Measurements from ENCODE around the gene SLC27A6. TPM values are rescaled to one million over a fixed set of nuclear protein-coding genes. Genes with fewer than 3 reads are reported as not detected.

The SLC27A6 gene
- polyA plus RNA-seq, 1 of the 3 experiments (the other 2 are of a cell fraction), result 0.12 TPM

DNA sequence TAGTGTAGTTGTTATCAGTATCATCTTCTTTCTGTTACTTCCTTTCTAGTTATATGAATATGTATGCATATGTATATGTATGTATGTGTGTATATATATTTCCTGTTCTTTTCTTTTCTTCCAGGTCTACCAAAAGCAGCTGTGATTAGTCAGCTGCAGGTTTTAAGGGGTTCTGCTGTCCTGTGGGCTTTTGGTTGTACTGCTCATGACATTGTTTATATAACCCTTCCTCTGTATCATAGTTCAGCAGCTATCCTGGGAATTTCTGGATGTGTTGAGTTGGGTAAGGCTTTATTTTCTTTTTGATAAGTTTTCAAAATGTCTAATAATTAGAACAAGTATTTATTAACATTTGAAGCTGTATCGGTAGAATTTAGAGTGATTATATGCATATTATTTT, 23.2 kb downstream of the SLC27A6 start:
- CTCF ChIA-PET, result no interaction called here
- 80% methylated on average over 1 of the region's 1 CpG for WGBS (ENCODE audit: low lambda C conversion rate)

More for the DNA sequence above, 23.2 kb downstream of the SLC27A6 start:
- Histone ChIP-seq H3K27ac (ENCODE audit: low read depth in 2 of 2, low read length in 1 of 2) (no peak overlapping the region), H3K79me2 (ENCODE audit: insufficient read depth) (no peaks in the 10 kb centered on the region), H2AFZ (ENCODE audit: low read depth) (no peak overlapping the region), H3K4me3 (ENCODE audit: low read depth in 2 of 2, low read length in 1 of 2) (no peak overlapping the region), H3K9me2 (no peaks in the 10 kb centered on the region), H3K36me3 (replicated peaks in 1 of 2; ENCODE audit: control insufficient read depth in 1 of 2, insufficient read depth in 2 of 2, low read length in 1 of 2) (no peaks in the 10 kb centered on the region), H3K9me3 (no peaks in the 10 kb centered on the region), H4K20me1 (ENCODE audit: insufficient read depth) (no peaks in the 10 kb centered on the region), H3K4me2 (no peak overlapping the region), H3F3A (replicated peaks; ENCODE audit: insufficient read depth) (no peaks in the 10 kb centered on the region), H3K27me3 (ENCODE audit: insufficient read depth) (no peaks in the 10 kb centered on the region), H3K4me1 (ENCODE audit: control insufficient read depth in 1 of 2, insufficient read depth in 2 of 2, low read depth in 1 of 2, low read length in 1 of 2) (no peaks in the 10 kb centered on the region; a peak in 1 of 4 replicates), H3K9ac (no peak overlapping the region)
- POLR2A ChIA-PET, result no interaction called here
- DNase-seq, result no peak
- TF ChIP-seq, protein P1, sequence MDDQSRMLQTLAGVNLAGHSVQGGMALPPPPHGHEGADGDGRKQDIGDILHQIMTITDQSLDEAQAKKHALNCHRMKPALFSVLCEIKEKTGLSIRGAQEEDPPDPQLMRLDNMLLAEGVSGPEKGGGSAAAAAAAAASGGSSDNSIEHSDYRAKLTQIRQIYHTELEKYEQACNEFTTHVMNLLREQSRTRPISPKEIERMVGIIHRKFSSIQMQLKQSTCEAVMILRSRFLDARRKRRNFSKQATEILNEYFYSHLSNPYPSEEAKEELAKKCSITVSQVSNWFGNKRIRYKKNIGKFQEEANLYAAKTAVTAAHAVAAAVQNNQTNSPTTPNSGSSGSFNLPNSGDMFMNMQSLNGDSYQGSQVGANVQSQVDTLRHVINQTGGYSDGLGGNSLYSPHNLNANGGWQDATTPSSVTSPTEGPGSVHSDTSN (IDR thresholded peaks at IDR 0.05), result no peak
- TF ChIP-seq RAD21 (IDR thresholded peaks at IDR 0.05; ENCODE audit: low read length), result no peak
- TF ChIP-seq GATA2 (CRISPR knock-in tag; IDR thresholded peaks at IDR 0.05), result no peak
- TF ChIP-seq RFX5 (IDR thresholded peaks at IDR 0.05; ENCODE audit: low read length), result no peak
- no peak for TF ChIP-seq POLR2AphosphoS5 (IDR thresholded peaks at IDR 0.05; ENCODE audit: low read depth, low read length)
- TF ChIP-seq JUND (IDR thresholded peaks at IDR 0.05), result no peak
- TF ChIP-seq, protein P2, sequence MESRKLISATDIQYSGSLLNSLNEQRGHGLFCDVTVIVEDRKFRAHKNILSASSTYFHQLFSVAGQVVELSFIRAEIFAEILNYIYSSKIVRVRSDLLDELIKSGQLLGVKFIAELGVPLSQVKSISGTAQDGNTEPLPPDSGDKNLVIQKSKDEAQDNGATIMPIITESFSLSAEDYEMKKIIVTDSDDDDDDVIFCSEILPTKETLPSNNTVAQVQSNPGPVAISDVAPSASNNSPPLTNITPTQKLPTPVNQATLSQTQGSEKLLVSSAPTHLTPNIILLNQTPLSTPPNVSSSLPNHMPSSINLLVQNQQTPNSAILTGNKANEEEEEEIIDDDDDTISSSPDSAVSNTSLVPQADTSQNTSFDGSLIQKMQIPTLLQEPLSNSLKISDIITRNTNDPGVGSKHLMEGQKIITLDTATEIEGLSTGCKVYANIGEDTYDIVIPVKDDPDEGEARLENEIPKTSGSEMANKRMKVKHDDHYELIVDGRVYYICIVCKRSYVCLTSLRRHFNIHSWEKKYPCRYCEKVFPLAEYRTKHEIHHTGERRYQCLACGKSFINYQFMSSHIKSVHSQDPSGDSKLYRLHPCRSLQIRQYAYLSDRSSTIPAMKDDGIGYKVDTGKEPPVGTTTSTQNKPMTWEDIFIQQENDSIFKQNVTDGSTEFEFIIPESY (IDR thresholded peaks at IDR 0.05; ENCODE audit: borderline replicate concordance, low read depth), result no peak
- TF ChIP-seq RXRA (IDR thresholded peaks at IDR 0.05; ENCODE audit: borderline replicate concordance, low read depth), result no peak
- TF ChIP-seq EP300 (IDR thresholded peaks at IDR 0.05; ENCODE audit: borderline replicate concordance in 1 of 2, low read depth in 1 of 2, low read length in 1 of 2), result no peak
- TF ChIP-seq, protein P3, sequence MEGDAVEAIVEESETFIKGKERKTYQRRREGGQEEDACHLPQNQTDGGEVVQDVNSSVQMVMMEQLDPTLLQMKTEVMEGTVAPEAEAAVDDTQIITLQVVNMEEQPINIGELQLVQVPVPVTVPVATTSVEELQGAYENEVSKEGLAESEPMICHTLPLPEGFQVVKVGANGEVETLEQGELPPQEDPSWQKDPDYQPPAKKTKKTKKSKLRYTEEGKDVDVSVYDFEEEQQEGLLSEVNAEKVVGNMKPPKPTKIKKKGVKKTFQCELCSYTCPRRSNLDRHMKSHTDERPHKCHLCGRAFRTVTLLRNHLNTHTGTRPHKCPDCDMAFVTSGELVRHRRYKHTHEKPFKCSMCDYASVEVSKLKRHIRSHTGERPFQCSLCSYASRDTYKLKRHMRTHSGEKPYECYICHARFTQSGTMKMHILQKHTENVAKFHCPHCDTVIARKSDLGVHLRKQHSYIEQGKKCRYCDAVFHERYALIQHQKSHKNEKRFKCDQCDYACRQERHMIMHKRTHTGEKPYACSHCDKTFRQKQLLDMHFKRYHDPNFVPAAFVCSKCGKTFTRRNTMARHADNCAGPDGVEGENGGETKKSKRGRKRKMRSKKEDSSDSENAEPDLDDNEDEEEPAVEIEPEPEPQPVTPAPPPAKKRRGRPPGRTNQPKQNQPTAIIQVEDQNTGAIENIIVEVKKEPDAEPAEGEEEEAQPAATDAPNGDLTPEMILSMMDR (IDR thresholded peaks at IDR 0.05), result no peak
- no peak for TF ChIP-seq FOXJ3 (CRISPR knock-in tag; IDR thresholded peaks at IDR 0.05)
- TF ChIP-seq, protein P4, sequence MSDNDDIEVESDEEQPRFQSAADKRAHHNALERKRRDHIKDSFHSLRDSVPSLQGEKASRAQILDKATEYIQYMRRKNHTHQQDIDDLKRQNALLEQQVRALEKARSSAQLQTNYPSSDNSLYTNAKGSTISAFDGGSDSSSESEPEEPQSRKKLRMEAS (IDR thresholded peaks at IDR 0.05; ENCODE audit: low read depth), result no peak
- no peak for TF ChIP-seq SMC3 (IDR thresholded peaks at IDR 0.05; ENCODE audit: low read depth, low read length)
- TF ChIP-seq, protein P5, sequence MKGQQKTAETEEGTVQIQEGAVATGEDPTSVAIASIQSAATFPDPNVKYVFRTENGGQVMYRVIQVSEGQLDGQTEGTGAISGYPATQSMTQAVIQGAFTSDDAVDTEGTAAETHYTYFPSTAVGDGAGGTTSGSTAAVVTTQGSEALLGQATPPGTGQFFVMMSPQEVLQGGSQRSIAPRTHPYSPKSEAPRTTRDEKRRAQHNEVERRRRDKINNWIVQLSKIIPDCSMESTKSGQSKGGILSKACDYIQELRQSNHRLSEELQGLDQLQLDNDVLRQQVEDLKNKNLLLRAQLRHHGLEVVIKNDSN (IDR thresholded peaks at IDR 0.05; ENCODE audit: borderline replicate concordance, low read depth), result no peak
- TF ChIP-seq, protein P6, sequence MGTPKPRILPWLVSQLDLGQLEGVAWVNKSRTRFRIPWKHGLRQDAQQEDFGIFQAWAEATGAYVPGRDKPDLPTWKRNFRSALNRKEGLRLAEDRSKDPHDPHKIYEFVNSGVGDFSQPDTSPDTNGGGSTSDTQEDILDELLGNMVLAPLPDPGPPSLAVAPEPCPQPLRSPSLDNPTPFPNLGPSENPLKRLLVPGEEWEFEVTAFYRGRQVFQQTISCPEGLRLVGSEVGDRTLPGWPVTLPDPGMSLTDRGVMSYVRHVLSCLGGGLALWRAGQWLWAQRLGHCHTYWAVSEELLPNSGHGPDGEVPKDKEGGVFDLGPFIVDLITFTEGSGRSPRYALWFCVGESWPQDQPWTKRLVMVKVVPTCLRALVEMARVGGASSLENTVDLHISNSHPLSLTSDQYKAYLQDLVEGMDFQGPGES (IDR thresholded peaks at IDR 0.05; ENCODE audit: low read depth, low read length), result no peak
- TF ChIP-seq MXI1 (IDR thresholded peaks at IDR 0.05; ENCODE audit: low read depth, low read length), result no peak
- TF ChIP-seq RCOR1 (IDR thresholded peaks at IDR 0.05; ENCODE audit: low read length), result no peak
- no peak for TF ChIP-seq ELF1 (IDR thresholded peaks at IDR 0.05)
- no peak for TF ChIP-seq NRF1 (IDR thresholded peaks at IDR 0.05; ENCODE audit: low read depth, low read length)

Data from SK-N-SH (cell line).